Measurements from ENCODE around the gene PRICKLE1.
"Not testable (repeated sequence)": the region's sequence is repeated elsewhere in the genome, so short reads cannot be mapped to it uniquely, and the experiment has no call there.

The PRICKLE1 gene

GRCh38 chr12:42556917-42557316 is 32.6 kb downstream of the PRICKLE1 start:
- no peak for DNase-seq (ENCODE audit: low read depth in 2 of 2)

GRCh38 chr12:42552822-42553221 is 36.7 kb downstream of the PRICKLE1 start:
- no peak for DNase-seq (ENCODE audit: low read depth in 2 of 2)

GRCh38 chr12:42550800-42551199 is 38.7 kb downstream of the PRICKLE1 start:
- DNase-seq (ENCODE audit: low read depth in 2 of 2), result no peak

- no peak for DNase-seq (ENCODE audit: low read depth in 2 of 2)
Measured at GRCh38 chr12:42546709-42547108, 42.8 kb downstream of the PRICKLE1 start.

GRCh38 chr12:42541965-42542364 is 47.6 kb downstream of the PRICKLE1 start:
- no peak for DNase-seq (ENCODE audit: low read depth in 2 of 2)

- DNase-seq (ENCODE audit: low read depth in 2 of 2), result not testable (repeated sequence)
Measured at GRCh38 chr12:42541308-42541707, 48.2 kb downstream of the PRICKLE1 start.

- no peak for DNase-seq (ENCODE audit: low read depth in 2 of 2)
Measured at GRCh38 chr12:42539696-42540095, 49.9 kb downstream of the PRICKLE1 start.

GRCh38 chr12:42538203-42538602 is 51.3 kb downstream of the PRICKLE1 start:
- DNase-seq (ENCODE audit: low read depth in 2 of 2), result no peak

- DNase-seq (ENCODE audit: low read depth in 2 of 2), result no peak
Measured at GRCh38 chr12:42534184-42534838, 55.2 kb downstream of the PRICKLE1 start.

- DNase-seq (ENCODE audit: low read depth in 2 of 2), result no peak
Measured at GRCh38 chr12:42530284-42530683, 59.3 kb downstream of the PRICKLE1 start.

- DNase-seq (ENCODE audit: low read depth in 2 of 2), result no peak
Measured at GRCh38 chr12:42525444-42525843, 64.1 kb downstream of the PRICKLE1 start.

- no peak for DNase-seq (ENCODE audit: low read depth in 2 of 2)
Measured at GRCh38 chr12:42524716-42525115, 64.8 kb downstream of the PRICKLE1 start.

- DNase-seq (ENCODE audit: low read depth in 2 of 2), result no peak
Measured at GRCh38 chr12:42516573-42516972, 73.0 kb downstream of the PRICKLE1 start.

- no peak for DNase-seq (ENCODE audit: low read depth in 2 of 2)
Measured at GRCh38 chr12:42511656-42512055, 77.9 kb downstream of the PRICKLE1 start.

- no peak for DNase-seq (ENCODE audit: low read depth in 2 of 2)
Measured at GRCh38 chr12:42510823-42511222, 78.7 kb downstream of the PRICKLE1 start.

GRCh38 chr12:42508913-42509460 is 80.6 kb downstream of the PRICKLE1 start:
- DNase-seq (ENCODE audit: low read depth in 2 of 2), result no peak

- DNase-seq (ENCODE audit: low read depth in 2 of 2), result no peak
Measured at GRCh38 chr12:42507565-42507964, 82.0 kb downstream of the PRICKLE1 start.

GRCh38 chr12:42507081-42507480 is 82.5 kb downstream of the PRICKLE1 start:
- no peak for DNase-seq (ENCODE audit: low read depth in 2 of 2)

- DNase-seq (ENCODE audit: low read depth in 2 of 2), result no peak
Measured at GRCh38 chr12:42504049-42504448, 85.5 kb downstream of the PRICKLE1 start.

GRCh38 chr12:42502682-42503081 is 86.9 kb downstream of the PRICKLE1 start:
- no peak for DNase-seq (ENCODE audit: low read depth in 2 of 2)

GRCh38 chr12:42498549-42499247 is 90.8 kb downstream of the PRICKLE1 start:
- DNase-seq (ENCODE audit: low read depth in 2 of 2), result no peak

- DNase-seq (ENCODE audit: low read depth in 2 of 2), result no peak
Measured at GRCh38 chr12:42496886-42497285, 92.7 kb downstream of the PRICKLE1 start.

GRCh38 chr12:42495244-42495643 is 94.3 kb downstream of the PRICKLE1 start:
- DNase-seq (ENCODE audit: low read depth in 2 of 2), result no peak
